HepG2 (cell line): Measurements from ENCODE around the gene PLEKHA8. TPM values are rescaled to one million over a fixed set of nuclear protein-coding genes. Genes with fewer than 3 reads are reported as not detected.

Source experiments
- ATAC-seq: fragments of 200-7000 bp; cut with Tn5 transposase; 3 replicates; pipeline ENCODE4 v1.9.1; 2020; ENCODE audit warnings: mild to moderate bottlenecking, moderate library complexity
- BruUV-seq: library from RNA; stranded (reverse); fragments of 400-500 nt; replicated peaks from 2 replicates; lab custom pipeline; 2021; lab: Mats Ljungman, UMichigan
- CTCF ChIA-PET: fragments of 300-600 bp; formaldehyde crosslinking; extraction: SDS; loops from one replicate; lab custom pipeline; 2021; ENCODE audit warnings: low total read pairs, inconsistent platforms, low intra/inter-chr PET ratio; lab: Yijun Ruan, JAX
- POLR2A ChIA-PET: fragments of 350-600 bp; sonication (Branson Sonifier 250); formaldehyde crosslinking; loops from one replicate; lab custom pipeline; 2020; ENCODE audit warnings: antibody characterized with exemption, inconsistent platforms; lab: Yijun Ruan, JAX
- DNase-seq: peaks from one replicate; pipeline ENCODE4 v3.0.0-alpha.2; 2015; ENCODE audit warnings: low spot score
- FAIRE-seq: peaks from 3 replicates; lab custom pipeline; 2011; peaks lifted over from hg19 to GRCh38; lab: Jason Lieb, UNC
- H2AFZ ChIP-seq: one replicate; pipeline ENCODE4 v1.6.1; 2011; ENCODE audit warnings: low read length, inconsistent platforms
- H3K27ac ChIP-seq: fragments of 300-600 bp; 3 replicates; pipeline ENCODE4 v1.8.0; 2011; ENCODE audit warnings: mixed run types, mild to moderate bottlenecking, mixed read lengths, low read length, inconsistent platforms; ENCODE audit not compliant: insufficient read depth; ENCODE audit errors: extremely low read length
- H3K27me3 ChIP-seq, 2 experiments: fragments of 200-600 bp in 1 of 2; 2 replicates in 1 of 2; 3 replicates in 1 of 2; pipeline versions ENCODE4 v1.6.0 to v1.8.0; 2011; ENCODE audit warnings: low read length in 2 of 2, mild to moderate bottlenecking in 2 of 2, moderate library complexity in 2 of 2, inconsistent platforms in 1 of 2; ENCODE audit not compliant: insufficient read depth in 2 of 2, control insufficient read depth in 1 of 2
- H3K36me3 ChIP-seq, 2 experiments: fragments of 200-600 bp in 1 of 2; replicated peaks in 1 of 2; 2 replicates in 1 of 2; 3 replicates in 1 of 2; pipeline versions ENCODE4 v1.5.1 to v1.8.0; 2011; ENCODE audit warnings: low read length in 2 of 2, inconsistent platforms in 1 of 2; ENCODE audit not compliant: insufficient read depth in 2 of 2, control insufficient read depth in 1 of 2
- H3K4me1 ChIP-seq: 2 replicates; pipeline ENCODE4 v1.5.1; 2012; ENCODE audit warnings: low read length, inconsistent platforms; ENCODE audit not compliant: insufficient read depth
- H3K4me2 ChIP-seq: 2 replicates; pipeline ENCODE4 v1.6.0; 2011; ENCODE audit warnings: low read depth, low read length, inconsistent platforms
- H3K4me3 ChIP-seq, 3 experiments: fragments of 200-600 bp in 1 of 3; sonication (generic), shearing (Covaris generic) in 1 of 3; replicated peaks in 1 of 3; 2 replicates each; pipeline ENCODE4 v1.5.1; 2011 to 2016; ENCODE audit warnings: low read length in 3 of 3, inconsistent platforms in 2 of 3, low read depth in 2 of 3, mild to moderate bottlenecking in 2 of 3, control low read depth in 1 of 3, mixed read lengths in 1 of 3; ENCODE audit not compliant: insufficient read depth in 1 of 3
- H3K79me2 ChIP-seq: one replicate; pipeline ENCODE4 v1.6.1; 2011; ENCODE audit warnings: low read length, inconsistent platforms; ENCODE audit not compliant: insufficient read depth
- H3K9ac ChIP-seq: 2 replicates; pipeline ENCODE4 v1.6.0; 2011; ENCODE audit warnings: mild to moderate bottlenecking, low read depth, low read length, inconsistent platforms; ENCODE audit not compliant: insufficient read depth
- H3K9me3 ChIP-seq: 2 replicates; pipeline ENCODE4 v1.5.1; 2012; ENCODE audit warnings: mild to moderate bottlenecking, low read length
- H4K20me1 ChIP-seq: 2 replicates; pipeline ENCODE4 v1.6.0; 2011; ENCODE audit warnings: inconsistent platforms, mild to moderate bottlenecking, low read length, moderate library complexity; ENCODE audit not compliant: insufficient read depth
- AHR ChIP-seq: IDR thresholded peaks from 2 replicates; pipeline ENCODE4 v1.6.1; 2018; ENCODE audit warnings: missing genetic modification reagents, missing compliant biosample characterization
- CEBPB ChIP-seq: IDR thresholded peaks from 2 replicates; pipeline ENCODE4 v1.6.1; 2011; ENCODE audit warnings: low read depth, low read length, improper control_type of control experiment, borderline replicate concordance
- CEBPG ChIP-seq: IDR thresholded peaks from 2 replicates; pipeline ENCODE4 v1.6.1; 2016
- FOXA1 ChIP-seq, 2 experiments: fragments of 450-650 bp in 1 of 2; sonication (generic) in 1 of 2; formaldehyde crosslinking in 1 of 2; IDR thresholded peaks; 2 replicates each; pipeline versions ENCODE4 v1.4.0 to v1.6.1; 2016 to 2020; ENCODE audit warnings: missing genetic modification reagents in 1 of 2
- FOXA3 ChIP-seq: IDR thresholded peaks from 2 replicates; pipeline ENCODE4 v1.6.1; 2016; ENCODE audit warnings: missing genetic modification reagents, missing compliant biosample characterization
- GATAD2A ChIP-seq: IDR thresholded peaks from 2 replicates; pipeline ENCODE4 v1.6.1; 2016
- MAFK ChIP-seq, 2 experiments: IDR thresholded peaks in 1 of 2; conservative IDR thresholded peaks in 1 of 2; 2 replicates each; pipeline ENCODE4 v1.6.1; 2011; ENCODE audit warnings: improper control_type of control experiment in 2 of 2, low read length in 2 of 2
- TEAD2 ChIP-seq: sonication (generic); formaldehyde crosslinking; IDR thresholded peaks from 2 replicates; pipeline ENCODE4 v1.9.0; 2021; ENCODE audit warnings: missing genetic modification reagents
- ZSCAN22 ChIP-seq: sonication (generic); formaldehyde crosslinking; IDR thresholded peaks from 2 replicates; pipeline ENCODE4 v1.4.0; 2020; ENCODE audit warnings: mild to moderate bottlenecking, missing genetic modification reagents
- ZSCAN9 ChIP-seq: IDR thresholded peaks from 2 replicates; pipeline ENCODE4 v1.6.1; 2016; ENCODE audit warnings: borderline replicate concordance
- WGBS: methylation state at CpG from one replicate; pipeline ENCODE4 v1.1.6; 2017; ENCODE audit warnings: low lambda C conversion rate; 5-methylcytosine and 5-hydroxymethylcytosine counted together
- in situ Hi-C: cut with HindIII; loops from 2 replicates; pipeline ENCODE4 v1.10.0; 2017; ENCODE audit warnings: low pct_unique_long_range_greater_than_20kb; ENCODE audit not compliant: extremely low pct_ligation_motif_present
- intact Hi-C: fragments of 100-400 bp; cut with micrococcal nuclease; formaldehyde crosslinking; loops from one replicate; pipeline ENCODE4 v1.10.0; 2022; ENCODE audit not compliant: unreplicated experiment
- polyA plus RNA-seq, 8 experiments: library from polyadenylated mRNA; depleted of rRNA in 3 of 8; stranded (reverse) in 7 of 8; unstranded in 1 of 8; fragments of >200 nt; fragmentation: Illumina TruSeq in 4 of 8; extraction: Trizol in 4 of 8; gene quantifications; 2 replicates each; pipeline versions ENCODE4 v1.2.1 to v1.2.3, GENCODE V29; 2011 to 2016; ENCODE audit warnings: low read depth in 4 of 8, missing spikeins in 1 of 8, mixed read lengths in 1 of 8; ENCODE audit not compliant: insufficient read depth in 1 of 8
- total RNA-seq, 5 experiments: library from RNA; depleted of rRNA; stranded (reverse); fragments of >200 nt; fragmentation: Illumina TruSeq; extraction: Trizol; gene quantifications; 2 replicates each; pipeline ENCODE4 v1.2.3, GENCODE V29; 2016; ENCODE audit warnings: low read depth in 1 of 5
- TF ChIP-seq, protein P1 (sequence below): sonication (generic); formaldehyde crosslinking; IDR thresholded peaks from 2 replicates; pipeline ENCODE4 v1.4.0; 2020; ENCODE audit warnings: missing genetic modification reagents, borderline replicate concordance
- TF ChIP-seq, protein P2 (sequence below), 2 experiments: fragments of 450-650 bp in 1 of 2; sonication (generic) in 1 of 2; formaldehyde crosslinking; IDR thresholded peaks; 2 replicates each; pipeline versions ENCODE4 v1.5.0 to v1.8.0; 2020 to 2022; ENCODE audit warnings: mild to moderate bottlenecking in 1 of 2, missing genetic modification reagents in 1 of 2
- TF ChIP-seq, protein P3 (sequence below): IDR thresholded peaks from 2 replicates; pipeline ENCODE4 v1.6.1; 2016; ENCODE audit warnings: mild to moderate bottlenecking, missing biosample characterization, missing genetic modification reagents
- TF ChIP-seq, protein P4 (sequence below): sonication (generic); formaldehyde crosslinking; IDR thresholded peaks from 2 replicates; pipeline ENCODE4 v1.4.0; 2020; ENCODE audit warnings: mild to moderate bottlenecking, missing genetic modification reagents

Gene PLEKHA8
- total and polyA plus RNA-seq, 2 of the 13 experiments (the other 11 are each of a cell fraction or from before 2014, with no cell fraction given) = 12.5 to 26.4 TPM

DNA sequence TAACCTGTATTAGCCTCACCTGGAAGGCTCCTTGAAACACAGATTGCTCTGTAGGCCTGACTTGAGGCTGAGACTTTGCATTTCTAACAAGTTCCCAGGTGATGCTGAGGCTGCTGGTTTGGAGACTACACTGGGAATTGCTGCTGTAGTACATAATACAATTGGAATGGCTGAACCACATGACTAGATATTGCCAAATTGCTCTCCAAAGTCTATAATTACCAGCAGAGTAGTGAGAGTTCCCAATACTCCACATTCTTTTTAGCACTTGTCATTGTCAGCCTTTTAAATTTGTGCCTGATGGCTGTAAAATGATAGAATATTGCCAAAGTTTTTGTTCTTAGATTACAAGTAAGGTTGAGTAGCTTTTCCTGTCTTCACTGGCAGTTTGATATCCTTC lies 39.9 kb downstream of the PLEKHA8 start (continued):
- TF ChIP-seq TEAD2 (CRISPR knock-in tag) = no peak
- TF ChIP-seq AHR = no peak
- TF ChIP-seq, all 625 proteins: peak for 0

DNA sequence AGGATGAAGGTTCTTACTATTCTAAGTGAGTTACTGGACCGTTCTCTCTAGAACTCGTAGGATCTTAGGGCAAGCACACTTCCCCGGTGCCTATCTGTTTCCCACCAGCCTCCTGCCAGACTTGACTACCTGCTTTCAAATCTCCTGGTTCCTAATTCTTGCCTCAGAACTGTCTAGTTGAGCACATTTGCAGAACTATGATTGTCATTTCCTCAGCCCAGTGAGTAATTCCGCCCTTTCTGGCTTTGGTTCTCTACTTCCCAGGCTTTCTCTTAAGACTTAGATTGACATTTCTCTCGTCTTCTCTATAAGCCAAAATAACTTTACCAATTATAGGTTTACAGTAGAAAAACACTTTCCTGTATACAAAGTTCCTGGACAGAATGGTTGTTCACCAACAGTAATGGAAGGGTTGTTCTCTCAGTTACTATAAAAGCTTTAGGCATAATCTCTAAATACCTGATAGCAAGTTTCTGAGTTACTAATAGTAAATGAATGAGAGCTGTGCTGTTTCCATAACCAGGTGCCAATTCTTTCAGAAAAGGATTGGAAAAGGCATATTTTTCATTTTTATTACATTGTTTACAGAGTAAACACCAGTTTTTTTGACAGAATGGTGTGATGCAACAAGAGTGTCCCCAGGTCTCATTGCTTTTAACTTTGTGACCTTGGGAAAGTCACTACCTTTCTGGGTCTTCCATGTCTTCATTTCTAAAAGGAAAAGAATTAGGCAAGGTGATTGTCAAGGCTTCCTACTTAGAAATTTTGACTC lies 41.1 kb downstream of the PLEKHA8 start:
- POLR2A ChIA-PET = no interaction called here
- Histone ChIP-seq H3K27me3 (no peaks in the 10 kb centered on the region), H3K27ac (no peak overlapping the region), H2AFZ (no peak overlapping the region), H3K4me3 (no peak overlapping the region), H3K9me3 (no peaks in the 10 kb centered on the region), H3K36me3 (peaks cover 4 to 31% of the 10 kb centered on the region in 2 experiments; a peak in 4 of 5 replicates), H3K9ac (no peak overlapping the region), H4K20me1 (peaks cover 2% of the 10 kb centered on the region; the same call in 1 of the 2 replicates), H3K4me1 (peaks cover 7% of the 10 kb centered on the region), H3K4me2 (no peak overlapping the region), H3K79me2 (no peaks in the 10 kb centered on the region)
- in situ Hi-C loops = loop anchor here (10.0 kb wide), 1 partner anchor 194 kb away; no protein-coding TSS in a partner anchor
- CTCF ChIA-PET = no interaction called here
- 94% methylated on average over 5 of the region's 5 CpGs for WGBS
- ATAC-seq = no peak
- intact Hi-C loops = no loop called here
- FAIRE-seq = no peak
- DNase-seq = no peak
- no TSS peak for BruUV-seq
- TF ChIP-seq GATAD2A (CRISPR knock-in tag) (0 out of 2 replicates have a peak, but pooled peaks have one; percentile 30), ZSCAN9 (CRISPR knock-in tag) (no peak), CEBPG (peak; percentile 45), MAFK (conservative IDR thresholded peaks at IDR 0.05 in 1 of 2, IDR thresholded peaks at IDR 0.05 in 1 of 2; ENCODE audit: low read length in 2 of 2) (no peak), ZSCAN22 (no peak), CEBPB (peak; percentile 40; the same call in 1 of the 2 replicates), FOXA1 (IDR thresholded peaks at IDR 0.05) (no peak), FOXA1 (CRISPR knock-in tag; IDR thresholded peaks at IDR 0.05) (peak; percentile 36; the same call in 1 of the 2 replicates), FOXA3 (peak; percentile 62)
- TF ChIP-seq, protein P1, sequence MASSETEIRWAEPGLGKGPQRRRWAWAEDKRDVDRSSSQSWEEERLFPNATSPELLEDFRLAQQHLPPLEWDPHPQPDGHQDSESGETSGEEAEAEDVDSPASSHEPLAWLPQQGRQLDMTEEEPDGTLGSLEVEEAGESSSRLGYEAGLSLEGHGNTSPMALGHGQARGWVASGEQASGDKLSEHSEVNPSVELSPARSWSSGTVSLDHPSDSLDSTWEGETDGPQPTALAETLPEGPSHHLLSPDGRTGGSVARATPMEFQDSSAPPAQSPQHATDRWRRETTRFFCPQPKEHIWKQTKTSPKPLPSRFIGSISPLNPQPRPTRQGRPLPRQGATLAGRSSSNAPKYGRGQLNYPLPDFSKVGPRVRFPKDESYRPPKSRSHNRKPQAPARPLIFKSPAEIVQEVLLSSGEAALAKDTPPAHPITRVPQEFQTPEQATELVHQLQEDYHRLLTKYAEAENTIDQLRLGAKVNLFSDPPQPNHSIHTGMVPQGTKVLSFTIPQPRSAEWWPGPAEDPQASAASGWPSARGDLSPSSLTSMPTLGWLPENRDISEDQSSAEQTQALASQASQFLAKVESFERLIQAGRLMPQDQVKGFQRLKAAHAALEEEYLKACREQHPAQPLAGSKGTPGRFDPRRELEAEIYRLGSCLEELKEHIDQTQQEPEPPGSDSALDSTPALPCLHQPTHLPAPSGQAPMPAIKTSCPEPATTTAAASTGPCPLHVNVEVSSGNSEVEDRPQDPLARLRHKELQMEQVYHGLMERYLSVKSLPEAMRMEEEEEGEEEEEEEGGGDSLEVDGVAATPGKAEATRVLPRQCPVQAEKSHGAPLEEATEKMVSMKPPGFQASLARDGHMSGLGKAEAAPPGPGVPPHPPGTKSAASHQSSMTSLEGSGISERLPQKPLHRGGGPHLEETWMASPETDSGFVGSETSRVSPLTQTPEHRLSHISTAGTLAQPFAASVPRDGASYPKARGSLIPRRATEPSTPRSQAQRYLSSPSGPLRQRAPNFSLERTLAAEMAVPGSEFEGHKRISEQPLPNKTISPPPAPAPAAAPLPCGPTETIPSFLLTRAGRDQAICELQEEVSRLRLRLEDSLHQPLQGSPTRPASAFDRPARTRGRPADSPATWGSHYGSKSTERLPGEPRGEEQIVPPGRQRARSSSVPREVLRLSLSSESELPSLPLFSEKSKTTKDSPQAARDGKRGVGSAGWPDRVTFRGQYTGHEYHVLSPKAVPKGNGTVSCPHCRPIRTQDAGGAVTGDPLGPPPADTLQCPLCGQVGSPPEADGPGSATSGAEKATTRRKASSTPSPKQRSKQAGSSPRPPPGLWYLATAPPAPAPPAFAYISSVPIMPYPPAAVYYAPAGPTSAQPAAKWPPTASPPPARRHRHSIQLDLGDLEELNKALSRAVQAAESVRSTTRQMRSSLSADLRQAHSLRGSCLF (CRISPR knock-in tag) = no peak
- TF ChIP-seq, protein P2, sequence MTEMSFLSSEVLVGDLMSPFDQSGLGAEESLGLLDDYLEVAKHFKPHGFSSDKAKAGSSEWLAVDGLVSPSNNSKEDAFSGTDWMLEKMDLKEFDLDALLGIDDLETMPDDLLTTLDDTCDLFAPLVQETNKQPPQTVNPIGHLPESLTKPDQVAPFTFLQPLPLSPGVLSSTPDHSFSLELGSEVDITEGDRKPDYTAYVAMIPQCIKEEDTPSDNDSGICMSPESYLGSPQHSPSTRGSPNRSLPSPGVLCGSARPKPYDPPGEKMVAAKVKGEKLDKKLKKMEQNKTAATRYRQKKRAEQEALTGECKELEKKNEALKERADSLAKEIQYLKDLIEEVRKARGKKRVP (CRISPR knock-in tag; IDR thresholded peaks at IDR 0.05) = 0 out of 4 replicates have a peak, but pooled peaks of 1 of the 2 experiments have one; percentile 37
- TF ChIP-seq, protein P3, sequence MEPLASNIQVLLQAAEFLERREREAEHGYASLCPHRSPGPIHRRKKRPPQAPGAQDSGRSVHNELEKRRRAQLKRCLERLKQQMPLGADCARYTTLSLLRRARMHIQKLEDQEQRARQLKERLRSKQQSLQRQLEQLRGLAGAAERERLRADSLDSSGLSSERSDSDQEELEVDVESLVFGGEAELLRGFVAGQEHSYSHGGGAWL (CRISPR knock-in tag) = no peak
- TF ChIP-seq, protein P4, sequence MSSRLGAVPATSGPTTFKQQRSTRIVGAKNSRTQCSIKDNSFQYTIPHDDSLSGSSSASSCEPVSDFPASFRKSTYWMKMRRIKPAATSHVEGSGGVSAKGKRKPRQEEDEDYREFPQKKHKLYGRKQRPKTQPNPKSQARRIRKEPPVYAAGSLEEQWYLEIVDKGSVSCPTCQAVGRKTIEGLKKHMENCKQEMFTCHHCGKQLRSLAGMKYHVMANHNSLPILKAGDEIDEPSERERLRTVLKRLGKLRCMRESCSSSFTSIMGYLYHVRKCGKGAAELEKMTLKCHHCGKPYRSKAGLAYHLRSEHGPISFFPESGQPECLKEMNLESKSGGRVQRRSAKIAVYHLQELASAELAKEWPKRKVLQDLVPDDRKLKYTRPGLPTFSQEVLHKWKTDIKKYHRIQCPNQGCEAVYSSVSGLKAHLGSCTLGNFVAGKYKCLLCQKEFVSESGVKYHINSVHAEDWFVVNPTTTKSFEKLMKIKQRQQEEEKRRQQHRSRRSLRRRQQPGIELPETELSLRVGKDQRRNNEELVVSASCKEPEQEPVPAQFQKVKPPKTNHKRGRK (CRISPR knock-in tag) = no peak
